ENCODE data around the gene RMC1.
"Not testable (repeated sequence)": the region's sequence is repeated elsewhere in the genome, so short reads cannot be mapped to it uniquely, and the experiment has no call there.

RMC1 gene

DNA sequence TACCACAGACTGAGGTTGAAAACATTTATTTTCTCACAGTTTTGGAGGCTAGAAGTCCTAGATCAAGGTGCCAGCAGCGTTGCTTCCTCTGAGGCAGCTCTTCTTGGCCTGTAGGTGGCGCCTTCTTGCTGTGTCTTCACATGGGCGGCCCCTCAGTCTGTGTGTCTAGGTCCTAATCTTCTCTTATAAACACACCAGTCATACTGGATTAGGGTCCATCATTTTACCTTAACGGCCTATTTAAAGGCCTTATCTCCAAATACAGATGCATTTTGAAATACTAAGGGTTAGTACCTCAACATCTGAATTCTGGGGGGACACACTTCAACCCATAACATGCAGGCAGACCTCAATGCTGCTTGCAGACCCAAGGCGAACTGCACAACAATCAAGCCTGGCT is 4.4 kb upstream of the RMC1 start:
- peak; percentile 88 for DNase-seq

DNA sequence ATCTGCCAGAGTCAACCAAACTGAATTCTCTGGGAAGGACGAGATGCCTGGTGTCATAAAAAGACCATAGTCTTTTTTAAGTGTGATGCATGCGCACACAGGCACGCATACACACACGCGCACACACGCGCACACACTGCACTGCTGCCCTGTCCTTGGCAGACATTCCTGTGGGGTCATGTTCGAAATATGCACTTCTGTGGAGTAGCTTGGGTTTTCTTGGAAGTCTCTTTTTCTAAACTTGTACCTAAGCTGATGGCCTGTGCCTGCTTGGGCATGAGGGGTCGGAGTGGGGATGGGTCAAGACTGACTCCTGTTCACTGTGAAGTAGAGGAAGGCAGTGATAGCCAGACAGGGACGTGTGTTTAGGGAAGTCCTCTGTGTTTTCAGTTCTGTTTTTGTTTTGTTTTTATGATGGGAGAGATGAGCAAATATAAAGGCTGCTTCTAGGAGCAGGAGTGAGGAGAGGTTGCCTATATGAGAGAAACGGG is 4.0 kb upstream of the RMC1 start:
- DNase-seq, result no peak

DNA sequence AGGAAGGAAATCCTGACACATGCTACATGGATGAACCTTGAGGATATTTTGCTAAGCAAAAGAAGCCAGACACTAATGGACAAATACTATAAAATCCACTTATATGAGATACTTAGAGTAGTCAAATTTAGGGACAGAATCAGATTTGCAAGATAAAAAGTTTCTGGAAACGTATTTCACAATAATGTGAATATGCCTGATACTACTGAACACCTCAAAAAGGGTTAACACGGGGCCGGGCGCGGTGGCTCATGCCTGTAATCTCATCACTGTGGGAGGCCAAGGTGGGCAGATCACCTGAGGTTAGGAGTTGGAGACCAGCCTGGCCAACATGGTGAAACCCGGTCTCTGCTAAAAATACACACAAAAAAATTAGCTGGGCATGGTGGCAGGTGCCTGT is 1.7 kb upstream of the RMC1 start:
- no peak for DNase-seq

DNA sequence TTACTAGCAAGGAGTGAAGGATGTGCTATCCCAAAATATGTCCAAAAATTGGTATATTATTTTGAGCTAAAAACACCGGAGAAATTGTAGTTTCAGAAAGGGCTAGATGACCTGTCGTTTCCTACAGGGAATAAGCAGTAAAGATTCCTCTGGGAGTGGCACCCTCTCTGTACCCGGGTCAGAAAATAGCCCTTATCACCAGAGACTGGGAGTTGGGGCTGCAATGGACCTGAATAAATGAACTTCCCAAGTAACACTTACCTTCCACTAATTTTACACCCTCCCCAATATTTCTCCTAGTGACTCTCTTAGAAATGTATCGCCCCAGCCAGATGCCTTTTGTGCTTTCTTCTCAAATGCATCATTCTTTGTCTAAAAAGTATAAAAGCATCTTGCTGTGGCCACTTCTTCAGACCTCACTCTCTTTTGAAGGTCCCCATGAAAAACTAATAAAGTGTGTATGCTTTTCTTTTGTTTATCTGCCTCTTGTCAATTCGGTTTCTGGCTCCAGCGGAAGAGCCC is 734 bp upstream of the RMC1 start:
- DNase-seq, result no peak

DNA sequence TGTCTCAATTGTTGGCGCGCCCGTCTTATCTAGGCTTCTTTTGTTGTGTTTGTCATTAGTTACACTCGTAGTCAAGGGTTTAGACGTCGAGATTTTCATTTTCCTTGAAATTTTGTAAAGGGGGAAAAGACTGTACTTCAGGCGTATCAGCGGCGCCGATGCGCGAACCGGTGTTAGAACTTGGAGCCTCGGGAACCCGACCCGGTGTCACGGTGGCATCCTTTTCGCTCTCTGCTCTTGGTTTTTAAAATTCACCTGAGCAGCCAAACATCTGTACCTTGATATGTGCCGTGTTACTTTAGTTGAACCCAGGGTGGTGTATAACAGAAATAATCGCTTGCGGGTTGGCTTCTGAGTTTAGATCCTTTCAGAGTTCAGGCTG is 643 bp downstream of the RMC1 start:
- peak; percentile 14 for DNase-seq

DNA sequence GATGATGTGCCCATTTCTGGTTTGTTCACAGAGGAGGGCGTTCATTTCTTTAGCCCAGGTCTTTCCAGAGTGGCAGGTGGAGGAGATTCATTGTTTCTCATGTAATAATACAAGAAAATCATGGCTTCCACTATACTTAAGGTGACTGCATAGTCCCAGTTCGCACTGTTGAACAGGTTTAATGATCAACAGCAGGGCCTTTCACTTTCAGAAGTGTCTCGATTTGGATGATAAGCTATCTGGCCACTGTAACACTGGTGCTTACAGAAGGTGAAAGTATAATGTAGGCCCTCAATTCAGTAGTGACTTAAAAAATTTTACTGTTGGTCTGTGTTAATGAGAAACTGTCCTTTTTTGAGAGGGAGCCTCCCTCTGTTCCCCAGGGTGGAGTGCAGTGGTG is 1.4 kb downstream of the RMC1 start:
- DNase-seq, result no peak

DNA sequence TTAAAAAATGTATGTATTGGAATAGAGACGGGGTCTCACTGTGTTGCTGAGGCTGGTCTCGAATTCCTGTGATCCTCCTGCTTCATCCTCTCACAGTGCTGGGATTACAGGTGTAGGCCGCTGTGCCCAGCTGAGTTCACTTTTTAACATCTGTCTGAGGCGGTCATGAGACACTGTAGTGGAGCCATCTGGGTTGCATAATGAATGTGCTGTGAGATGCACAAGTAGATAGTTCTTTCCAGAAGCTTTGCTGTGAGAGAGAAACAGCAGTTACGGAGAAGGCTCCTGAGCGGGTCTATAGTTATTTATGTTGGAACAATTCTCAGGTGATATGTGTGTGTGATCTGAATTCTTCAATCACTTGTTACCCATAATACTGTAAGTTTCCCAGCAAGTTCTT is 3.1 kb downstream of the RMC1 start:
- no peak for DNase-seq

DNA sequence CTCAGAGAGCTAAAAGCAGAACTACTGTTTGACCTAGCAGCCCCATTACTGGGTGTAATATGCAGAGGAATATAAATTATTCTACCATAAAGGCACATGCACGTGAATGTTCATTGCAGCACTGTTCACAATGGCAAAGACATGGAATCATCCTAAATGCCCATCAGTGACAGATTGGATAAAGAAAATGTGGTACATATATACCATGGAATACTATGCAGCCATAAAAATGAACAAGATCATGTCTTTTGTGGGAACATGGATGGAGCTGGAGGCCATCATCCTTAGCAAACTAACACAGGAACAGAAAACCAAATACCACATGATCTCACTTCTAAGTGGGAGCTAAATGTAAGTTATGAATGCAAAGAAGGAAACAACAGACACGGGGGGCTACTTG is 7.6 kb downstream of the RMC1 start:
- not testable (repeated sequence) for DNase-seq

DNA sequence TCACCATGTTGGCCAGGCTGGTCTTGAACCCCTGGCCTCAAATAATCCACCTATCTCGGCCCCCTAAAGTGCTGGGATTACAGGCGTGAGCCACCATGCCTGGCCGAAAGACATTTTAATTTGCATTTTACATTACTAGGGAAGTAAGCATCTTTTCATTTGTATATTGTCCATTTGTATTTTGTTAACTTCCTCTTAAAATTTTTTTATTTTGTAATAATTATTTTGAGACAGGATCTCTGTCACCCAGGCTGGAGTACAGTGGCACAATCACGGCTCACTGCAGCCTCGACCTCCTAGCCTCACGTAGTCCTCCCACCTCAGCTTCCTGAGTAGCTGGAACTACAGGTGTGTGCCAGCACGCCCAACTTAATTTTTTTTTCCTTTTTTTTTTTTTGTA is 8.9 kb downstream of the RMC1 start:
- not testable (repeated sequence) for DNase-seq

DNA sequence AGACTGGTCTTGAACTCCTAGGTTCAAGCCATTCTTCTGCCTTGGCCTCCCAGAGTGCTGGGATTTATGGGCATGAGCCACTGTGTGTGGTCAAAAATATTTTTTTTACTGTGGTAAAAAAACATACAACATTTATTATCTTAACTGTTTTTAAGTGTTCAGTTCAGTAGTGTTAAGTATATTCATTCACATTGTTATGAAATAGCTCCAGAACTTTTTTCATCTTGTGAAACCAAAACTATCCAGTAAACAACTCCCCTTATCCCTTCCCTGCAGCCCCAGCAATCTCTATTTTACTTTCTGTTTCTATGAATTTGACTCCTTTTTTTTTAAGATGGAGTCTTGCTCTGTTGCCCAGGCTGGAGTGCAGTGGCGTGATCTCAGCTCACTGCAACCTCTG is 9.3 kb downstream of the RMC1 start:
- DNase-seq, result no peak

DNA sequence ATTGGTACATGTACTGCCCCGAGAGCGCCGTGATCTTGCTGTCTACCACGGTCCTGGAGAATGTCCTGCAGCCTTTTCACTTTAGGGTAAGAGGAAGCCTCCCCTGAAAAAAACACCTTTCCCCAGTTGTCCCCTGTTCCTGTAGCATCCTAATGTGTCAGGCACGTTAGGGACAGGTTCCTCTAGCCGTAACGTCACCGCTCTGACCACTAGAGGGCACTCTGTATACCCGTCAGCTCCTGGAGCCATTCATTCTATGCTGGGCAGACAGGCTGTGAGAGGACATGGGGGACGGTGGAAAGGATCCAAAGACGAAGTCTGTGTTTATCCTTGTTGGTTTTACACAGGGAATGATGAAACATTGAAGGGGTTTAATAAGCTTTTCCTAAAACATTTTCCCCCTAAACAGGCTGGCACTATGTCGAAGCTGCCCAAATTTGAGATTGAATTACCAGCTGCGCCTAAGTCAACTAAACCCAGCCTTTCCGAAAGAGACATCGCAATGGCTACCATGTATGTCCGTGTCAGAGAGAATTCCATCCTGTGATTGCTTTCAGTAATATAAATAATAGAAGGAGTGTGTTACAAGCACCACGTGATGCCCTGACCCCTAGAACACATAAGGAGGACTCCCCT is 12.7 kb downstream of the RMC1 start:
- DNase-seq, result peak; percentile 83

DNA sequence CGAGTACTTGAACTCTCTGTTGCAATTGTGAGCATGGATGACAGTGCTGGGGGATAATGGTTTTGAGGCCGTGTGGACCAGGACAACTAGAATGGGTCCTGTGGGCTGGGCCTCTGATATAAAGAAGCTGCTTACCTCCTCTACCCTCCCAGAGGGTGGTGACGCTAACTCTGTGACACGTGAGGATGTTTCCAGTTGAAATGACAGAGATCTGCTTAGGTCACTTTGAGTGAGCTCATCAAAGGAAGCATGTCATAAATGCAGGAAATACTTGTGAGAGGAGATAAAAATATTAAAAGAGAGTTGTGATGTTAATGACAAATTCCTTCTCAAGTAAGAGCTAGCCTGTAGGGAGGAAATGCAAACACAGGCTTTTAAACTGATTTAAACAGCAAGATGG is 16.4 kb downstream of the RMC1 start:
- no peak for DNase-seq

DNA sequence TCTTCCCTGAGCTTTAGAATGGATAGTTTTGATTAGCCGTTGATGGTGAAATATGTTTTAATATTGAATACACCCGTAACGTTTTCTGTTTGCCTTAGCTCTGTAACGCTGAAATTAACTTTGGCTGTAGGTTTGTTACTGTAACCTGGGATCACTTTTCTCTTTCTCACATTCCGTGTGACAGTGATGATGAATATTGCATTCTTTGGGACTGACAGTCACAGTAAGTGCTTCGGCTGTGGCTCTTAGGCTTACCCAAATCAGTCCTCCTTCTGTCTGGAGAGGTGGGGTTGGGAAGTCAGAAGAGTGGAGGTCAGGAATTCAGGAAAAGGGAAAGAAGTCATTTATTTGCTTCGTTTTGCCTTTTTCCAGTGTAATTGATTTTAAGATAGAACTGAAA is 18.0 kb downstream of the RMC1 start:
- DNase-seq, result no peak

DNA sequence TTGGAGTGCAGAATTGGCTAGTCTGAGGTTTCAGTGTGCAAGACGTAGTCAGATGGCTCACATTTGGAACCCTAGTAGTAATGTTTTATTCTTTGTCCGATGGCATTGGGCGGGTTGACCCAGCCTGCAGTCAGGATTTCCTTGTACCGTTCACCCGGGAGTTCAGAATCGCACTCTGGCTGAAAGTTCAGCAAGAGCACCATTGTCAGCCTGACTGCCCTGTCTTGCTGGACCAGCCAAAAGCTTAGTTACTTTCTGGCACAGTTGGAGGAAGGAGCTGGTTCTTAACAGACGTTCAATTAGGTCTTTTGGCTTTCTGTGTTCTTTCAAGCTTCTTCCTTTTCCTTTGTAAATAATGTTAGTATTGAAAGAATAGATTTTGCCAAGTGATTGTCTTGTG is 18.6 kb downstream of the RMC1 start:
- DNase-seq, result no peak

DNA sequence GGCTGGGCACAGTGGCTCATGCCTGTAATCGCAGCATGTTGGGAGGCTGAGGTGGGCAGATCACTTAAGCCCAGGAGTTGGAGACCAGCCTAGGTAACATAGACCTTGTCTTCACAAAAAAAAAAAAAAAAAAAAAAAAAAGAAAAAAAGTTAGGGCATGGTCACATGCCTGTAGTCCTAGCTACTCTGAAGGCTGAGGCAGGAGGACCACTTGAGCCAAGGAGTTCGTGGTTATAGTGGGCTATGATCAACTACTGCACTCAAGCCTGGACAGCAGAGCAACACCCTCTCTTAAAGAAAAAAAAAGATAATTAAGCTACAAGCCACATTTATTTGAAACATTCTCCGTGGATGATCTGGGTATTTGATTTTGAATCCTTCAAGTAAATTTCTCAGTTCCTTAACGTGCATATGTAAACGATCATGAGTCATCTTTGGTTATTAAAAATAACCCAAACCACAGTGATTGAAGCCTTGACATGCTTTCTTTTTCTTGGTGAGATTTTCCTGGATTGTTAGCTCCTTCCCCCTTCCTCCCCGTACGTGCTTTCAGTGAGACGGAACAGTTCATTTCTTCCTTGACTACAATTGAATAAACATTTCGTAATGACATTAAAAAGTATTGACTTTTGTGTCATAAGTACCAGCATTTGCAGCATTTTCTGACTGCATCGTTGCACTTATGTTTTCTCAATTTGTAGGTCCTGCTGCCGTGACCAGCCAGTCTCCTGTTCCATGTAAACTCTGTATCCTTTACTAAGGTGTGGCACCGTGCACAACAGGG is 20.3 kb downstream of the RMC1 start:
- no peak for DNase-seq

DNA sequence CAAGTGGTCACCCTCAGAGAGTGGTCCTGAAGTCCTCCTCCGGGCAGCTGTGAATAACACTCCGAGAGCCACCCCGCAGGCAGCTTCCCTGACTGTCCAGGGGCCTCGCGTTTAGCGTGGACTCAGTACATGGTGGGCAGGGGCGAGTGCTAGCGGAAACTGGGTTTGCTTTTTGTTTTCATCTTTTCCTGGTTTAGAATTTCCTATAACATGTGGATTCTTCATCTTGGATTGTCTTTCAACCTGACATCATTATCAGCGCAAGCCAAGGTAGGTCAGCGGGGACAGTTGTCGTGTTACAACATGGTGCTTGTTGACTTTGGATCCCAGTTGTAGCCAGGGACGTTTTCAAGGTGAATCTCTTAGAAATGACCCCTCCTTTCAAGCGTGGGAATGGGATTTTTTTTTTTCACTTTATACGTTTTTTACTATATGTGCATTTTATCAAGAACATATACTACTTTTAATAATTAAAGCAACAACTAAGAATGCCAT is 20.9 kb downstream of the RMC1 start:
- DNase-seq, result no peak

DNA sequence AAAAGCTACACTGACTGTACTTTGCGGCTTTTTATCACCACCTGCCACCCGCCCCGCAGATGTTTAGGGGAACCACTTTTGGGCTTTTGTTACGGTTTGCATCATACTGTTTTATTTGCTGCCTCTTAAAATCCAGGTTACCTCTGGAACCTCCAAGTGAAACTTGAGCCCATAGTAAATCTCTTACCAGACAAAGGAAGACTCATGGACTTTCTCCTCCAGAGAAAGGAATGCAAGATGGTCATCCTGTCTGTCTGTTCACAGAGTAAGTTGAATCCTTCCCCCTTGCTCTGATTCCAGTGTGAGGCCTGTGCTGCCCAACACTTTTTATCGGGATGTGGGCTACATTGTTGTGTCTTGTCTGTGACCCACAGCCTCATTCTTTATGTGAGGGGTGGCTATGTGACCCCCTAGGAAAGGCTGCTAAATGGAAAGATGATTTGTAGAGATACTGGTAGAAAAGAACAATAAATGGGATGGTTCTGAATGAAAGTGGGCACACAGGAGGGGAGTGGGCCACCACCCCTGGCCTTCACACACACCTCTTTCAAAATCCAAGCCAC is 23.3 kb downstream of the RMC1 start:
- no peak for DNase-seq

DNA sequence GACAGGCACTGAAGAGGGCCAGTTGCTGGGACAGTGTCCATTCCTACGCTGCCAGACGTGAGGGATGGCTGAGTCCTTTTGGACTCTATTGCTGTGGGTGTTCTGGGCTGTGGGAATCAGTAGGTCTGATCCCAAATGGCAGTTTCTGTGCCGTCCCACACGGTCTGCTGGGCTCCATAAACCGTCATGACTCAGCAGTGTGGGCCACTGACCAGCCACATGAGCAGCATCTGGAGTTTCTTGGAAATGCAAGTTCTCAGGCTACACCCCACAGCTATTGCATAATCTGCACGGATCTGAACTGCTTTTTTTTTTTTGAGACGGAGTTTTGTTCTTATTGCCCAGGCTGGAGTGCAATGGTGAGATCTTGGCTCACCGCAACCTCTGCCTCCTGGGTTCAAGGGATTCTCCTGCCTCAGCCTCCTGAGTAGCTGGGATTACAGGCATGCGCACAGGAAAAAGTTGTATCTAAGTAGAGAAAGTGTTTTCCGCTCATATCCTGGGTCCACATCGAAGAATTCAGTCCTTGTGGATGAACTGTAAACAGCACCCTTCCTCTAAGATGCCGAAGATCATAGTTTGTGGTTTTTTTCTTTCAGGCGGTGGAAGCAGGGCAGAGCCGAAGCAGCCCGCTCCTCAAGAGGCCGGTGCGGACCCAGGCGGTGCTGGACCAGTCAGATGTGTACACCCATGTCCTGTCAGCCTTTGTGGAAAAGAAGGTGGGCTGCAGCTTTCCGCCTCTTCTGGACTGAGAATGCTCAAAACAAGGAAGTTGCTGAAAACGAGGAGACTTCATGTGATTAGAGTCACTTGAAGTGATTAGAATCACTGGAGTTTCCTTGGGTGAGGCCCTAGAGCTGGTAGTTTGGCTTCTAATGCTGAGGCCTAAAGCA is 25.5 kb downstream of the RMC1 start:
- DNase-seq, result peak; percentile 14

DNA sequence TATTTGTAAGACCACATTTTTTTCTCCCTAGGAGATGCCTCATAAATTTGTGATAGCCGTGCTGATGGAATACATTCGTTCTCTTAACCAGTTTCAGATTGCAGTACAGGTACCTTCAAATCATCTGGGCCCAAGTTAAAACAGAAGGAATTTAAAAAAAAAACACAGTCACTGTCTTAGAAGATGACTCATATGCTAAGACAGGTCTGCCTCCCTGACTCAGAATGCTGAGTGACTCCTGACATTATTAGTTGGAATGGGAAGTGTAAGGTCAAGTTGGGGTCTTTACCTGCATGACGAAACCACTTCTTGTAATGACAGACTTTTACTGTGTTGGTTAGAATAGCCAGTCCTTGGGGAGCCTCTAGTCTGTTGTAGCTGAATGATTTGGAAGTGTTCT is 26.3 kb downstream of the RMC1 start:
- DNase-seq, result no peak

DNA sequence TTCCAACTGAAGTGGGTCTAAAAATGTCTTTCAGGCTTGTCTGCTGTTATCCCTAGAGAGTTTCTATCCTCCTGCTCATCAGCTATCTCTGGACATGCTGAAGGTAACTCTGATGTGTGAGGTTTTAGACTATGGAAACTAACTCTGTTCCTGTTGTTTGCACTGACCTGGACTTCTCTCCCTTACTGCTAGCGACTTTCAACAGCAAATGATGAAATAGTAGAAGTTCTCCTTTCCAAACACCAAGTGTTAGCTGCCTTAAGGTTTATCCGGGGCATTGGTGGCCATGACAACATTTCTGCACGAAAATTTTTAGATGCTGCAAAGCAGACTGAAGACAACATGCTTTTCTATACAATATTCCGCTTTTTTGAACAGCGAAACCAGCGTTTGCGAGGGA is 26.9 kb downstream of the RMC1 start:
- no peak for DNase-seq

DNA sequence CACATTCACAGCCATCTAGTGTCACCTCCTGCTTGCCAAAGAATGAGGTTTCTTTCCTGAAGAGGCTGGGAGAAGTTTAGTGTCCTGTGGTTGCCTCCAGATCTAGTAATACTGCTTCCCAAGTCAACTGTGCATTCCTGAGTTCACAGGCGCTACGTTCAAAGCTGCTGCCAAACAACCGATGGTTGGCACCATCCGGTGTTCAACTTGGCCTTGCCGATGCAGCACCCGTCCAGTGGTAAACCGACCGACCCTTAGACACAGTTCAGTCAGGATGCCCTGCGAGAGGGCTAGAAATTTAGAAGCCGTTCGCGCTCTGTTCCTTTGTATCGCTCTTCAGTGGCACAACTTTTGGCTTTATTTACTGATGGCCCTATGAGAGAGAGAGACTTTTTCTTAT is 28.6 kb downstream of the RMC1 start:
- no peak for DNase-seq

DNA sequence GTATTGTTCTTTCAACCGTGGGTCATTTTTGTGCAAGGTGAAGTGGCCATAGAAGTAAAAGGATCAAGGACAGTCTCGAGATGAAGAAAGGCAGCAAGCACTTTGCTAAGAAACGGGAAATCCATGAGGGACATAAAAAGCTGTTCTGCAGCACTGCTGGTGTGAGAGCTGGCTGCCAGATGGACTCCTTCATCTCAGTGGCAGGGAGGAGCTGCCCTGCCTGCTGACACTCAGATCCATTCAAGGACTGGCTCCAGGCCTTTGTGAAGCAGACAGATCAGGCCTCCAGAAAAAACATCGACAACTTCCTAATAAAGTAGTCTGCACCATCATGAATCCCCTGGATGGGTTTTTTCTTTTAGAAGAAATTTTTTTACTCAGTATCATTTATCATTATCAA is 29.5 kb downstream of the RMC1 start:
- DNase-seq, result no peak

DNA sequence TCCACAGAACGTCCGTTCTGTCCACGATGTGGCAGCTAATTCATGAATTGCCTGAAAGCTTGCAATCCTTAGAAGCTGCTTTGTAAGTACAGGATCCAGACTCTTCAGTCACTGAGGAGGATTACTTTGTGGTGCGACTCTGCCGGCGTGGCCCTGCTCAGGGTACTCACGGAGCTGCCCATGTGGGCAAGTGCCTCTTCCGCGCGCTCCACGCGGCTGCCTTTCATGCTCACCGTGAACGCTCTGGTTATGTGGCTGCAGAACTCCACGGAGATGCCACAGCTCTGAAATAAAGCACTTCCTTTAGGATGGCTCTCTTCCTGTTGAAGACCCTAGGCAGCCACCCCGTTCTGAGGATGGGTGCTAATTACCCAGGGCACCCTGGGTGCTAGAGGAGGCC is 31.0 kb downstream of the RMC1 start:
- no peak for DNase-seq

All from hematopoietic multipotent progenitor cell treated with erythropoietin and hydrocortisone succinate and interleukin-3 and kit ligand, for 8 days (in vitro differentiated cells).